ENCODE measurements around the gene FAM222B.
A peak's percentile ranks its signal among the peaks of the same experiment; 100 is the strongest.

The FAM222B gene

GRCh38 chr17:28812091-28812747, 30.4 kb downstream of the FAM222B start (continued):
- no peak for TF ChIP-seq ZNF843 (tag by site-specific recombination; IDR thresholded peaks at IDR 0.05)
- TF ChIP-seq ZNF660 (tag by site-specific recombination; IDR thresholded peaks at IDR 0.05) = 0 out of 2 replicates have a peak, but pooled peaks have one; percentile 8
- no peak for TF ChIP-seq AEBP2 (tag by site-specific recombination; IDR thresholded peaks at IDR 0.05; ENCODE audit: borderline replicate concordance)
- peak; percentile 54; the same call in 1 of the 2 replicates for TF ChIP-seq ELK4 (IDR thresholded peaks at IDR 0.05; ENCODE audit: borderline replicate concordance, low read depth, low read length)
- no peak for TF ChIP-seq ZNF792 (tag by site-specific recombination; IDR thresholded peaks at IDR 0.05)
- TF ChIP-seq ZNF10 (tag by site-specific recombination; IDR thresholded peaks at IDR 0.05) = no peak
- TF ChIP-seq ZNF645 (tag by site-specific recombination; IDR thresholded peaks at IDR 0.05) = no peak
- no peak for TF ChIP-seq ZSCAN23 (tag by site-specific recombination; IDR thresholded peaks at IDR 0.05)
- TF ChIP-seq ZNF23 (tag by site-specific recombination; IDR thresholded peaks at IDR 0.05; ENCODE audit: borderline replicate concordance) = no peak
- no peak for TF ChIP-seq ZNF510 (tag by site-specific recombination; IDR thresholded peaks at IDR 0.05; ENCODE audit: insufficient replicate concordance)
- no peak for TF ChIP-seq KLF7 (tag by site-specific recombination; IDR thresholded peaks at IDR 0.05; ENCODE audit: borderline replicate concordance)
- peak; percentile 76 for TF ChIP-seq ZBTB48 (tag by site-specific recombination; IDR thresholded peaks at IDR 0.05)
- no peak for TF ChIP-seq ZNF747 (tag by site-specific recombination; IDR thresholded peaks at IDR 0.05)
- no peak for TF ChIP-seq ZNF777 (tag by site-specific recombination; IDR thresholded peaks at IDR 0.05; ENCODE audit: borderline replicate concordance)
- peak; percentile 75; the same call in 1 of the 2 replicates for TF ChIP-seq ZNF398 (tag by site-specific recombination; IDR thresholded peaks at IDR 0.05)
- peak; percentile 98 for TF ChIP-seq SP2 (tag by site-specific recombination; IDR thresholded peaks at IDR 0.05)
- TF ChIP-seq, protein P1, sequence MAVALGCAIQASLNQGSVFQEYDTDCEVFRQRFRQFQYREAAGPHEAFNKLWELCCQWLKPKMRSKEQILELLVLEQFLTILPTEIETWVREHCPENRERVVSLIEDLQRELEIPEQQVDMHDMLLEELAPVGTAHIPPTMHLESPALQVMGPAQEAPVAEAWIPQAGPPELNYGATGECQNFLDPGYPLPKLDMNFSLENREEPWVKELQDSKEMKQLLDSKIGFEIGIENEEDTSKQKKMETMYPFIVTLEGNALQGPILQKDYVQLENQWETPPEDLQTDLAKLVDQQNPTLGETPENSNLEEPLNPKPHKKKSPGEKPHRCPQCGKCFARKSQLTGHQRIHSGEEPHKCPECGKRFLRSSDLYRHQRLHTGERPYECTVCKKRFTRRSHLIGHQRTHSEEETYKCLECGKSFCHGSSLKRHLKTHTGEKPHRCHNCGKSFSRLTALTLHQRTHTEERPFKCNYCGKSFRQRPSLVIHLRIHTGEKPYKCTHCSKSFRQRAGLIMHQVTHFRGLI (tag by site-specific recombination; IDR thresholded peaks at IDR 0.05) = no peak
- TF ChIP-seq ZXDB (tag by site-specific recombination; IDR thresholded peaks at IDR 0.05) = 0 out of 2 replicates have a peak, but pooled peaks have one; percentile 22
- TF ChIP-seq ZBTB20 (tag by site-specific recombination; IDR thresholded peaks at IDR 0.05) = peak; percentile 72; the same call in 1 of the 2 replicates
- no peak for TF ChIP-seq ZNF2 (tag by site-specific recombination; IDR thresholded peaks at IDR 0.05)
- TF ChIP-seq ZBTB1 (tag by site-specific recombination; IDR thresholded peaks at IDR 0.05) = no peak
- TF ChIP-seq, protein P2, sequence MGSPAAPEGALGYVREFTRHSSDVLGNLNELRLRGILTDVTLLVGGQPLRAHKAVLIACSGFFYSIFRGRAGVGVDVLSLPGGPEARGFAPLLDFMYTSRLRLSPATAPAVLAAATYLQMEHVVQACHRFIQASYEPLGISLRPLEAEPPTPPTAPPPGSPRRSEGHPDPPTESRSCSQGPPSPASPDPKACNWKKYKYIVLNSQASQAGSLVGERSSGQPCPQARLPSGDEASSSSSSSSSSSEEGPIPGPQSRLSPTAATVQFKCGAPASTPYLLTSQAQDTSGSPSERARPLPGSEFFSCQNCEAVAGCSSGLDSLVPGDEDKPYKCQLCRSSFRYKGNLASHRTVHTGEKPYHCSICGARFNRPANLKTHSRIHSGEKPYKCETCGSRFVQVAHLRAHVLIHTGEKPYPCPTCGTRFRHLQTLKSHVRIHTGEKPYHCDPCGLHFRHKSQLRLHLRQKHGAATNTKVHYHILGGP (tag by site-specific recombination; IDR thresholded peaks at IDR 0.05) = no peak
- TF ChIP-seq, protein P3, sequence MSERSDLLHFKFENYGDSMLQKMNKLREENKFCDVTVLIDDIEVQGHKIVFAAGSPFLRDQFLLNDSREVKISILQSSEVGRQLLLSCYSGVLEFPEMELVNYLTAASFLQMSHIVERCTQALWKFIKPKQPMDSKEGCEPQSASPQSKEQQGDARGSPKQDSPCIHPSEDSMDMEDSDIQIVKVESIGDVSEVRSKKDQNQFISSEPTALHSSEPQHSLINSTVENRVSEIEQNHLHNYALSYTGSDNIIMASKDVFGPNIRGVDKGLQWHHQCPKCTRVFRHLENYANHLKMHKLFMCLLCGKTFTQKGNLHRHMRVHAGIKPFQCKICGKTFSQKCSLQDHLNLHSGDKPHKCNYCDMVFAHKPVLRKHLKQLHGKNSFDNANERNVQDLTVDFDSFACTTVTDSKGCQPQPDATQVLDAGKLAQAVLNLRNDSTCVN (tag by site-specific recombination; optimal IDR thresholded peaks at IDR 0.05) = peak; percentile 41
- TF ChIP-seq OSR2 (tag by site-specific recombination; IDR thresholded peaks at IDR 0.05) = peak; percentile 59; the same call in 1 of the 2 replicates

All from HEK293 (cell line).